ENCODE data around the gene ZKSCAN3. TPM values are rescaled to one million over a fixed set of nuclear protein-coding genes. Genes with fewer than 3 reads are reported as not detected.

The ZKSCAN3 gene
- polyA plus RNA-seq, 3 donors: 0.36 to 1.7 (median 1.6) TPM

- Histone ChIP-seq H3K79me2 (ENCODE audit: insufficient read depth, low read length) (no peaks in the 10 kb centered on the region), H2AFZ (ENCODE audit: insufficient read depth, low read depth, low read length, poor library complexity, severe bottlenecking) (no peak overlapping the region), H3K36me3 (replicated peaks in 1 of 2; ENCODE audit: control insufficient read depth in 1 of 2, insufficient read depth in 2 of 2, low read length in 2 of 2) (no peaks in the 10 kb centered on the region), H4K20me1 (ENCODE audit: insufficient read depth, low read length) (no peaks in the 10 kb centered on the region), H3K9ac (ENCODE audit: insufficient read depth, low read length, poor library complexity, severe bottlenecking) (no peak overlapping the region), H3K9me3 (replicated peaks in 1 of 2; ENCODE audit: control insufficient read depth in 1 of 2, insufficient read depth in 1 of 2, low read length in 2 of 2) (peaks cover 0 to 8% of the 10 kb centered on the region in 2 donors), H3K27ac (ENCODE audit: low read depth in 1 of 2, low read length in 2 of 2) (no peak overlapping the region), H3K27me3 (ENCODE audit: control insufficient read depth in 2 of 2, insufficient read depth in 2 of 2, low read length in 2 of 2) (no peaks in the 10 kb centered on the region), H3K4me3 (replicated peaks in 1 of 3; ENCODE audit: low read depth in 2 of 3, low read length in 3 of 3) (no peak overlapping the region), H3K4me1 (ENCODE audit: control insufficient read depth in 1 of 2, insufficient read depth in 2 of 2, low read length in 2 of 2) (no peaks in the 10 kb centered on the region), H3K4me2 (replicated peaks; ENCODE audit: extremely low read depth, low read length, poor library complexity, severe bottlenecking) (no peak overlapping the region)
- H3K4me3 Mint-ChIP-seq: no peak overlapping the region
- H3K27me3 Mint-ChIP-seq (ENCODE audit: low read depth in 3 of 3): peaks cover 0 to 4% (median 3%) of the 10 kb centered on the region in 3 donors
- H3K9me3 Mint-ChIP-seq: peaks cover 5 to 22% (median 13%) of the 10 kb centered on the region in 7 donors
- H3K27ac Mint-ChIP-seq: no peak overlapping the region
- intact Hi-C loops (cut with micrococcal nuclease): no loop called here
- TF ChIP-seq CTCF (IDR thresholded peaks at IDR 0.05): no peak
- no peaks in the 10 kb centered on the region for H3K4me1 Mint-ChIP-seq
- H3K36me3 Mint-ChIP-seq: no peaks in the 10 kb centered on the region
- no CpG with 5 or more reads among the region's 1 CpG for WGBS (ENCODE audit: insufficient coverage)
- DNase-seq: no peak
These were observed 5.7 kb upstream of the ZKSCAN3 start for GRCh38 chr6:28343898-28344677.

GRCh38 chr6:28345201-28345600 lies 4.5 kb upstream of the ZKSCAN3 start:
- DNase-seq: no peak
- H3K4me3 Mint-ChIP-seq: no peak overlapping the region
- H3K27me3 Mint-ChIP-seq (ENCODE audit: low read depth in 3 of 3): peaks cover 3 to 4% (median 3%) of the 10 kb centered on the region in 3 donors
- intact Hi-C loops (cut with micrococcal nuclease): no loop called here
- H3K4me2 ChIP-seq (replicated peaks; ENCODE audit: extremely low read depth, low read length, poor library complexity, severe bottlenecking): no peak overlapping the region
- H3K27ac ChIP-seq (ENCODE audit: low read depth in 1 of 2, low read length in 2 of 2): no peak overlapping the region
- H3K4me3 ChIP-seq (replicated peaks in 1 of 3; ENCODE audit: low read depth in 2 of 3, low read length in 3 of 3): no peak overlapping the region
- H4K20me1 ChIP-seq (ENCODE audit: insufficient read depth, low read length): no peaks in the 10 kb centered on the region
- H3K36me3 ChIP-seq (replicated peaks in 1 of 2; ENCODE audit: control insufficient read depth in 1 of 2, insufficient read depth in 2 of 2, low read length in 2 of 2): no peaks in the 10 kb centered on the region
- no peak for TF ChIP-seq CTCF (IDR thresholded peaks at IDR 0.05)
- no peaks in the 10 kb centered on the region for H3K36me3 Mint-ChIP-seq
- H3K27ac Mint-ChIP-seq: no peak overlapping the region
- H3K9ac ChIP-seq (ENCODE audit: insufficient read depth, low read length, poor library complexity, severe bottlenecking): no peak overlapping the region
- peaks cover 2 to 19% (median 10%) of the 10 kb centered on the region in 7 donors for H3K9me3 Mint-ChIP-seq
- peaks cover 3 to 8% of the 10 kb centered on the region in 2 donors for H3K4me1 ChIP-seq (ENCODE audit: control insufficient read depth in 1 of 2, insufficient read depth in 2 of 2, low read length in 2 of 2)
- H3K9me3 ChIP-seq (replicated peaks in 1 of 2; ENCODE audit: control insufficient read depth in 1 of 2, insufficient read depth in 1 of 2, low read length in 2 of 2): peaks cover 0 to 3% of the 10 kb centered on the region in 2 donors
- no CpG with 5 or more reads among the region's 1 CpG for WGBS (ENCODE audit: insufficient coverage)
- no peak overlapping the region for H2AFZ ChIP-seq (ENCODE audit: insufficient read depth, low read depth, low read length, poor library complexity, severe bottlenecking)
- peaks cover 4% of the 10 kb centered on the region for H3K4me1 Mint-ChIP-seq
- H3K79me2 ChIP-seq (ENCODE audit: insufficient read depth, low read length): peaks cover 7% of the 10 kb centered on the region
- H3K27me3 ChIP-seq (ENCODE audit: control insufficient read depth in 2 of 2, insufficient read depth in 2 of 2, low read length in 2 of 2): no peaks in the 10 kb centered on the region
